Measurements from ENCODE around the gene ATP5F1E.

Gene ATP5F1E

DNA sequence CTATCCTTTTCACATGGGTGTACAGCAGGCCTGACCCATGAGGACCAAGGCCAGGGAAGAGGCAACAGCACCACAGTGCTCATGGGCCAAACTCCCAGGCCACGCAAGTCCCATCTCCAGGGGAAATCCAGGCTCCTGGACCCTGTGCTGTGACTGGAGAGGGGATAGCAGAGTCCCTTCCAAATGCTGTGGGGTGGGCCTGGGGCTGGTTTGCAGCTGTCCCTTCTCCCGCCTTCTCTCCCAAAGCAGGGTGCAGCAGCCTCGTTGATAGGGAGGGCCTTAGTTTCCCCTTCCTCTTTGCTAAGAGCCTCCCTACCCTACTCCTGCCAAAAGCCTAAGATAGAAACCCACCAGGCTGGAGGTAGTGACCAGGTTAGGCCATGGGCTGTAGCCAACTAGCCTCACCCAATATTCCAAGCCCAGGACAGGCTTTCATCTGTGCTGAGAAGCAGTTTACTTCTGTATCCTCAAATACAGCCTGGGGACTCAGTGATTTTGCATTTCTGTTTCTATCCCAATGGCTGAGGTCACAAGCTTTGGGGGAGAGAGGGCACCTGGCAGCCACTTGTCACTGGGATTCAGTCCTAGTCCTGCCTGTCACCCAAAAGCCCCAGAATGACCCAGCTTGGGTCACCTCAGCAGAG, 26.5 kb downstream of the ATP5F1E start:
- no peak for DNase-seq (ENCODE audit: low read depth)

DNA sequence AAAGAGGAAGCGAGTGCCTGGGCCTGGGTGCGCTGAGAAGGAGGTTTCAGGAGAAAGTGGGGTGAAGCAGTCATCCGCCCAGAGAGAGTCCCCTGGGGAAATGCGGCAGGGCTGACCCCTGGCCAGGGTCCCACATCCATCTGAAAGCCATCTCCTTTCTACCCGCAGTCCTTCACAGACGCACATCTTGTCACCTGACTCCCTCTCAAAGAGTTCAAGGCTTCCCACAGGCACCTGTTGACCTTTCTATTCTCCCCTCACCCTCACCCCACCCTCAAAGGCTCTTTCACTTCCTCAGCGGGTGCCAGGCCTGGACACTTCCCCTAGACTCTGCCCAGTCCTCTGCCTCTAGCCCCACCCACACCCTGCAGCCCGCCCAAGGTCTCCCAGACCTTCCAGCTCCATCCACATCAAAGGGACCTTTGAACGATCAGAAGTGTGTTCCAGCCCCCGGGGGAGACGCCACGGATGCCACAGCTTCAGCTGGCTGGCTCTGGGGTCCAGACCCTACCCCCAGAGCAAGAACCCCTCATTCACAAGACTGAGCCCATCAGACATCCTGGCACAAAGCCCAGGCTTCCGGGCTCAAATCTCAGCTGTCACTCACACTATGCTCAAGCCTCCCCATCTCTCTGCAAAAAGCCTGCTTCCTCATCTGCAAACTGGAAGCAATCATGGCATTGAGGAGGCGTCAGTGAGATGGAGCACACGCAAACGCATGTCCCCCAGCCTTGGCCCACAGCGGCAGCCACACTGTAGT, 27.2 kb downstream of the ATP5F1E start:
- no peak for DNase-seq (ENCODE audit: low read depth)

DNA sequence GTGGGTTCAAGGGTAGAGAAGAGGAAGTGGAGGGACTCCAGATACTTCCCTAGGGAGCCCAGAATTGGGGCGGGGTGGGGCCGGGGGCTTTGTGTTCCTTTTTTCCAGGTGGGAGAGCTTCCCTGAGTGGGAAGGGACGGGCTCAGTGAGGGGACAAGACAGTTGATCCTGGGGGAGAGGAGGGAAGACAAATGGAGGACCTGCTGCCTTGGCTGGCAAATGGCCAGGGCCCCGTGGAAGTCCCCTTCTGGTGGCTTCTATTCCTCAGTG, 27.7 kb downstream of the ATP5F1E start:
- DNase-seq (ENCODE audit: low read depth): no peak

DNA sequence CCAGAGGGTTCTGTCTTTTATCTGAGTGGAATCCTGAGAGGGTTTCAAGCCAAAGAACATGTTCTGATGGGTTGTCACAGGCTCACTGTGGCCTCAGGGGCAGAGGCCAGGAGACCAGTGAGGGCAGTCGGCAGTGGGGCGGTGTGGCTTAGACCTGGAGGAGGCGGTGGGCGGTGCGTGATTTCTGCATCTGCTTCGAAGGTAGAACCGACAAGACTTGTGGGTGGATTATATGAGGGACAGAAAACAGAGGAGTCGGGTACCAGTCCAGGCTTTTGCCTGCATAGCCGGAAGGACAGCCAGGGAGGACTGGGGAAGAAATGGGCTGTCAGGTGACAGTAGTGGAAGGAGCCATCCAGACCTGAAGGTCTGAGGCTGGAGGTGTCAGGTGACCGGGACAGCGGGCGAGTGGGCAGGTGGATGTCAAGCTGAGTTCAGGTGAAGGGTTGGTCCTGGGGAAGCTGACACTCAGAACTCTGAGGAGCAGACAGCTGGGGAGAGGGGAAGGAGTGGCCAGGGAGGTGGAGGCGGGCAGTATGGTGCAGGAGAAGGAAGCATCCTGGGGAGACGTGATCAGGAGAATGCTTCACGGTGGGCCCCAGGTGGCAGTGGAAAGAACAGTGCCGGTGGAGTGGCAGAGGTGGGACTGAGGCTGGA, 28.2 kb downstream of the ATP5F1E start:
- no peak for DNase-seq (ENCODE audit: low read depth)

DNA sequence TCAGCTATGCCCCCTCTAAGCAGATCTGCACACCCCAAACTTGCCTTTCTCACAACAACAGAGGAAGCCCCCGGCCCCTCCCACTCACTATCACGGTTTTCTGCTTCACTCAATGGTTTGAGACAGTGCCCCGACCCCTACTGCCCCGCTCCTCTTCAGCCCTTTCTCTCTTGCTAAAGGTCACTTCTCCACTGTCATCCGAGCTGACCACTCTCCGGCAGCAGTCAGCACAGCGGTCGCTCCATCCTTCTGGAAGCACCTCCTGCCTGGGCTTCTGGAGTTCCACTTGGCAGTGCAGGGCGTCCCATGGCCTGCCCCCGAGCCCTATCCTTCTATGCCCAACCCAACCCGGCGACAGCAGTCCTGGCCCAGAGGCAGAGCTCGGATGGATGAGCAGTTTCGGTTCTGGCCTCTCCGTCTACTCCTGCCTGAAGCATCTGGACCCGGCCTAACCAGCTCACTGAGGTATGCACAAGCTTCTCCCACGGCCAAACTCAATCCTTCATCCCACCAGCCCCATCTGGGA, 29.2 kb downstream of the ATP5F1E start:
- no peak for DNase-seq (ENCODE audit: low read depth)

DNA sequence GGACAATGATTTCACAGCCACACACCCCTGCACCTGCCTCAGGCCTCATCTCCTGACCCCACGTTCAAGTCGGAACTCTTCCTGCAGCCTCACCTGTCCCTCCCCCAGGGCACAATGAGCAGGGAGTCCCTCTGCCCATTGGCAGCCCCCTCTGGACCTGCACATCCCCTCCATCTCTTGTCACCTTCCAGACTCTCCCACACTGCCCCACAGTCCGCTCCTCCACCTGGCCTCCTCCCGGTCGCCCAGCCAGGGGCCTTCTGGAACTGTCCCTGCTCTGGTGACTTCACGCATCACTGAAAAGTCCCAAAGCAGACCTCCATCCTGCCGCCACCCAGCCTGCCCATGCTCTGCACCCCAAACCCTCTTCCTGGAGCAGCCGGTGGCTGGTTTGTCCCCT, 29.7 kb downstream of the ATP5F1E start:
- no peak for DNase-seq (ENCODE audit: low read depth)

DNA sequence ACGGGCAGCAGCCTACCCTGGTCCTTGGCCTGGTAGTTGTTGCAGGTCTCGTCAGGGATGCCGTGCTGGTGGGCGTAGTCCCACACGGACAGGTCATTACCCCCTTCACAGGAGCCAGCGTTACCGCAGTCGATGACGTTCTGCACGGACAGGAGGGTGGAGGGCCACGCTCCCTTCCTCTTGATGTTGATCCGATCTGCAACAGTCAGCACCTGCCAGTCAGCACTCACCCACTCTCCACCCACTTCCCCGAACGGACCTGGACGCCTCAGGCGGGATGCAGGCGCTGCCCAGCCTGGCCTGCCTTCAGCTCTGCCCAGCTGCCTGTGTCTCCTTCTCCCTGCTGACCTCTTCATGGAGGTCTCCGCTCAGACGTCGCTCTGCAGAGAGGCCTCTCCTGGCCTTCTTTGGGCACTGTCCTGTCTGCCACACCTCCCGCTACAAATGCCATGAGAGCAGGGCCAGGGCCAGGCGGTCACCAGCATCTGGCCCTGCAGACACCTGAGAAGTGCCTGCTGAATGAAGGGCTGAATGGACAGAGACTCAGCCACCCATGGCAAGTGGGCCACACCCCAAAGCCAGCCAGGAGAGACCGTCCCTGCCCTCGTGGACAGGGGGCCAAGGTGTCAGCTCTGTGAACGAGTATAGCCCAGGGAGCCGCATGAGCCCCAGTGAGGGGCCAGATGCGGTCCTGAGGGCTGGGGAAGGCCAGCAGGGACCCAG, 30.5 kb downstream of the ATP5F1E start:
- no peak for DNase-seq (ENCODE audit: low read depth)

DNA sequence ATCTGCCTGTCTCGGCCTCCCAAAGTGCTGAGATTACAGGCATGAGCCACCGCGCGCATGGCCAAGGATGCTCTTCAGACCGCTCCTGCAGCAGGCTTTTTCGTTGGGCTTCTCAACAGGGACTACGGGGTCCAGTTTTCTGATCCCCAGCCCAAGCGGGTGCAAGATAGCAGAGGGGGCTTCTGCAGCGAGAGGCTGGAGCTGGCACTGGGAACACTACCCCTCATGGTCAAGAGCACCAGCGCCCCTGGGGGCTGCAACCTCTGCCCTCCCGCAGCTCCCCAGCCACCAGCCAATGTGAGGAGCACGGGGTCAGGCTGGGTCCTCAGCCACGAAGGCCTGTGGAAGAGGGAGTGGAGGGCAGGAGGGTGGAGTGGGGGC, 31.1 kb downstream of the ATP5F1E start:
- no peak for DNase-seq (ENCODE audit: low read depth)

DNA sequence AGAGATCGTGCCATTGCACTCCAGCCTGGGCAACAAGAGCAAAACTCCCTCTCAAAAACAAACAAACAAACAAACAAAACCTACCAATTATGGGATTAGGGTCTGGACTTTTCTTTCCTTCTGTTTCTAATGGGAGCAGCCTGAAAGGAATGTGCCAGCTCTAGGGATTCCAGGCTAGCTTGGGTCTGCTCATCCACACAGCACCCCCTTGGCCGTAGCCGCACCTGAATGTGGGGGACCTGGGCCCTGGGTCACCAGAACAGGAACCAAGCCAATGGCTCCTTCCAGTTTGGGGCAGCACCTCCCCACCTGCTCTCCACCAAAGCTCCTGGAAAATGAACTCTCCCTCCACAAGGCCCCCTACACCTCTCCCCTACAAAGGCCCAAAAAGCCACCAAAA, 31.8 kb downstream of the ATP5F1E start:
- DNase-seq (ENCODE audit: low read depth): no peak

DNA sequence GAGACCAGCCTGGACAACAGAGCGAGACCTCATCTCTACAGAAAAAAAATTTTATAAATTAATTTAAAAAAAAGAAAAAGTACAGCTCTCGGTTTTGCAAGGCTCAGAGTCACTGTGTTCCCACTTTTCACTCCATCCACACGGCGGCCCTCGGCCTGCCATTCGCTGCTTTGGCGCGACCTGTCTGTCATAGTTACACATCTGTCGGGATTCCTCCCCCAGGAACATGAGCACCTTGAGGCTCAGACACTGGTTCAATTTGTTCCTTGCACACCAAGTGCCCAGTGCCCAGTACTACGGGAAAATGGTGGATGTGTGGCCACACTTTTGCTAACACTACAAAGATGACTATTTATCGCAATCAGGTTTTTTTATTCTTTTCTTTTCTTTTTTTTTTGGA, 33.5 kb downstream of the ATP5F1E start:
- no peak for DNase-seq (ENCODE audit: low read depth)

DNA sequence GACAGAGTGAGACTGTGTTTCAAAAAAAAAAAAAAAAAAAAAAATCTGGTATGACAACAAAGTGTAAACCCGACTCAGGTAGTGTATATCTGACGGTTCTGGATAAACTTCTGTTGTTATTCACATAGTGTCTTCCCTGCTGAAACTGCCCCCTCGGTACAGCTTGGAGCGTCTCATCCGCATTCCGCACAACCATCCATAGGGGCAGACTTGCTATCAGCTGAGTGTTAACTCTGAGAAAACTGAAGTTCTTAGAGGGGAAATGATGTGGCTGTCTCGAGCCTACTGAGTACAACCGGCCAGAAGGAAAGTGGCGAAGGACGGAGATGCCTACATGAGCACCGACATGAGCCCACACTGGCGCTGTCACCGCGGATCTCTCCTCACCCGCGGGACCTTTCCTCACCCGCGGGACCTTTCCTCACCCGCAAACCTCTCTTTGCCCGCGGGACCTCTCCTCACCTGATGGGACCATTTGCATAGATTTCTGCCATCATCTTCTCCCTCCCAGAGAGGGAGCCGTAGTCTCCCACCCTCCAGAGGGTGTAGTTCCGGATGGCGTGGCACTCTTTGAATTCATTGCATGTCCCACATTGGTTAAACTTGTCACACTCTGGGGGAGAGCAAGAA, 34.9 kb downstream of the ATP5F1E start:
- no peak for DNase-seq (ENCODE audit: low read depth)

DNA sequence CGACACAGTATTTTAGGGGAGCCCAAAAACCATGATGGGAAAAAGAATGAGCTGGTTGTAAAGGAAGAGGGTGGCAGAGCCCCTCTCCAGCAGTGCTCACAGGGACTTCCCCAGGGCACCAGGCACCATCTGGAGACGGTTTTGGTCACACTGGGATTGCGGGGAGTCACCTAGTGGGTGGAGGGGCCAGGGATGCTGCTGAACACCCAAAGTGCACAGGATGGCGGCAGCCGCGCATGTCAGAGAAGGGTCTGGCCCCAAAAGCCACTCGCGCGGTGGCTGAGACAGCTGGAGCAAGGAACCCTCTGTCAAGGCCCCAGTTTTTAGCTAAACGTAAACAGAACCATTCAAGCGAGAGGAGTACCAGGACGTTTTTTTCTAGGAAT, 35.9 kb downstream of the ATP5F1E start:
- no peak for DNase-seq (ENCODE audit: low read depth)

DNA sequence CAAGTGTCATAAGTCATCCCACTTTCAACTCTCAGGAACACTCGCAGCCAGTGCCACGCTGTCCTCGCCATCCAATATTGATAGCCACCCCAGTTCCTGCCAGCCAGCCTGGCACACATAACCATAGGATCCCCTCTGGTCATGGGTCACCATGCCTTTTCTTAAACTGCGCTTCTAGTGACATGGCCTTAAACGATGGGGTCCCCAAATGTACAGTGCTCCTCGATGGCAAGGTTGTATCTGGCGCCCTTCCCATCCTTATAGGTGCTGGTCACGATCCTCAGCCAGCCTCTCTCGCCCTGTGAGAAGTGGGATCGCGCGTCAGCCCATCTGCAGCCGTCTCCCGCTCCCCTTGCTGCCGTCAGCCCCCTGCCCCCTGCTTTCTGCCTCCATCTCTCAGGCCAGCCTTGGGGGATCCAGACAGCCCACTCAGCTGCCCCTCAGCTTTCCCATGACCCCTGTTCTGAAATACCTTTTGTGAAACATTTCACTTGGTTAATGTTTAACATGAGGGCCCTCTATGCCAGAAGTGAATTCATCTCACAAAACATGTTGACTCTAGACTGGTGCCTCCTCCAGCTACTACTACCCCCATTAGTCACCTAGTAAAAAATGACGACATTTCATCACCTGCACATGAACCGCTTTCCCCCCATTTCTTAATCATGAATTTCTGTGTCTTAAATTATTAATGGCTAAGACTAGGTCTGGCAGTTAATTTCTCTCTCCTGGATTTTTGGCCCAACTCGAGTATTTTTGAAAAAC, 36.5 kb downstream of the ATP5F1E start:
- DNase-seq (ENCODE audit: low read depth): no peak

DNA sequence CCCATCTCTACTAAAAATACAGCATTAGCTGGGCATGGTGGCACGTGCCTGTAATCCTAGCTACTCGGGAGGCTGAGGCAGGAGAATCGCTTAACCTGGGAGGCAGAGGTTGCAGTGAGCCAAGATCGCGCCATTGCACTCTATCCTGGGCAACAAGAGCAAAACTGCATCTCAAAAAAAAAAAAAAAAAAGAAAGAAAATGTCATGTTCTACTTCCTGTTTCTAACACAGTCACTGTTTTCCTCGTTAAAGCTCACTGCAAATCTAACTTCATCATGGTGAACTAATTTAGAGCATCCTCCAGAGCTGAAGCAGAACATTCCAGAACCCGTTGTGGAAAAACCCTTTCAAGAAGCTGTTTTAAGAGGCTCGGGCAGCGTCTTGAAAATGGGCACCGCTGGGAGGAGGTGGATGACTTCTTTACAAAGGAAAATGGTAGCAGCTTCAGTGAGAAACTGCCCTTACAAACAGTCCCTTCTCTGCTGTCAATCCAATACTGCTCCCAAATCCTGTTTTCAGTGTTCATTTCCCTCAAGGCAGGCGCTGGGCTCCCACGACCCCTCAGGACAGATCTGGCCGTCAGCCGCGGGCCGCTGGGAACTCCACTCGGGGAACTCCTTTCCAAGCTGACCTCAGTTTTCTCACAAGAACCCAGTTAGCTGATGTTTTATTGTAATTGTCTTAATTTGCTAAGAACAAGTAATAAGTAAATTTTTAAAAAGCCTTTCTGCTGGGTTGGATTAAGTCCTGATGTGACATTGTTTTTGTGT, 37.6 kb downstream of the ATP5F1E start:
- DNase-seq (ENCODE audit: low read depth): no peak

DNA sequence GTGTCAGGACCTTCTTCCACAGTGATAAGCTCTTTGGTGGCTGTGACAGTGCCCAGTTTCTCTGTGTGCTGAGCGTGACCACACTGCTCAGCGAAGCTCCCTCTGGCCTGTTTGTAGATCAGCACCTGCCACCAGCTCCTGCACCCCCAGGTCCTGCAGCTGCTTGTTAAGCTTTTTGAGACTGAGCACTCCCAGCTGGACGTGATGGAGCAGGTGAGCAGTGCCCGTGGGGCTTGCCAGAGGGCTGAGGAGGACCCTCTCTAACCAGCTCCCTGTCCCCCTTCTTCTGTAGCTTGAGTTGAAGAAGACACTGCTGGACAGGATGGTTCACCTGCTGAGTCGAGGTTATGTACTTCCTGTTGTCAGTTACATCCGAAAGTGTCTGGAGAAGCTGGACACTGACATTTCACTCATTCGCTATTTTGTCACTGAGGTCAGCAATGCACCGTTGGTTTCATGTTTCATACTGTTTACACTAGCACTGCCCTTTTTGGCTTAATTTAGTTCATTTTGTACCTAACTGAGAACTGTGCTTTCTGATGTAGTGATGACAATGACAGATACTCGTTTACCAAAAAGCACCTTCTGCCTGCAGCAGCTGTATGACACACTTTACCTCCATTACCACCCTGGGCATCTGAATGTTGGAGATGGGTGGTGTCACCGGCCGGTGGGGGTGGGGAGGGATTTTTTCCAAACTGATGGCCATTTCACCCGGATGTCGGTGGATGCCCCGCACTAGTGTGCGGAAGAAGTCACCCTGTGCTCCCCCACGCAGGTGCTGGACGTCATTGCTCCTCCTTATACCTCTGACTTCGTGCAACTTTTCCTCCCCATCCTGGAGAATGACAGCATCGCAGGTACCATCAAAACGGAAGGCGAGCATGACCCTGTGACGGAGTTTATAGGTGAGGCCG, 38.5 kb downstream of the ATP5F1E start:
- no peak for DNase-seq (ENCODE audit: low read depth)

DNA sequence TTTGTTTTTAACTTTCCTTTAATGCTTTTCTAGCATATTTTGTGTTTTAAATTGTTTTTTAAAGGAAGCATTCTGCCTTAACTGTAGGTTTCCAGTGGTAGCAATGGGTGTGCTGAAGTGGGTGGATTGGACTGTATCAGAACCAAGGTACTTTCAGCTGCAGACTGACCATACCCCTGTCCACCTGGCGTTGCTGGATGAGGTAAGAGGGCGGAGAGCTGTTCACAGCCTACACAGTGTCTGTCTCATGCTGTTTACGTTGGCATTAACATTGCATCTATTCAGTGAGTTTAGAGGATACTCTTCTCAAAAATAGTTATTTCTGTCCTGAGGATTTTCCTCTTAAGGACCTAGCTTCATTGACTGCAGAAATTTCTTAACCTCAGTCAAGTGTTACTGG, 39.2 kb downstream of the ATP5F1E start:
- no peak for DNase-seq (ENCODE audit: low read depth)

DNA sequence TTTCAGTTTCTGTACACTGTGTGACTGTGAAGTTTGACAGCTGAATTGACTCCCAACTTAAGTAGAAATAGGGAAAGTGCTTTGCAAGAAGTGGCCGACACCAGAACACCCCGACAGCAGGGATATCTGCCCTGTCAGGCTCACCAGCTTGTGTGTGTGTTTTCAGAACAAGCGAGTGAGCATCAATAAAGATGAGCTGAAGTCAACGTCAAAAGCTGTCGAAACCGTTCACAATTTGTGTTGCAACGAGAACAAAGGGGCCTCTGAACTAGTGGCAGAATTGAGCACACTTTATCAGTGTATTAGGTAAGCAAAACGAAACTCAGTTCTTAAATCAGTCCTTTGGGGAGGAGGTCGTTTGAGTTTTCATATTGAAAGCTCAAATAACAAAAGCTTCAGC, 40.4 kb downstream of the ATP5F1E start:
- DNase-seq (ENCODE audit: low read depth): no peak

DNA sequence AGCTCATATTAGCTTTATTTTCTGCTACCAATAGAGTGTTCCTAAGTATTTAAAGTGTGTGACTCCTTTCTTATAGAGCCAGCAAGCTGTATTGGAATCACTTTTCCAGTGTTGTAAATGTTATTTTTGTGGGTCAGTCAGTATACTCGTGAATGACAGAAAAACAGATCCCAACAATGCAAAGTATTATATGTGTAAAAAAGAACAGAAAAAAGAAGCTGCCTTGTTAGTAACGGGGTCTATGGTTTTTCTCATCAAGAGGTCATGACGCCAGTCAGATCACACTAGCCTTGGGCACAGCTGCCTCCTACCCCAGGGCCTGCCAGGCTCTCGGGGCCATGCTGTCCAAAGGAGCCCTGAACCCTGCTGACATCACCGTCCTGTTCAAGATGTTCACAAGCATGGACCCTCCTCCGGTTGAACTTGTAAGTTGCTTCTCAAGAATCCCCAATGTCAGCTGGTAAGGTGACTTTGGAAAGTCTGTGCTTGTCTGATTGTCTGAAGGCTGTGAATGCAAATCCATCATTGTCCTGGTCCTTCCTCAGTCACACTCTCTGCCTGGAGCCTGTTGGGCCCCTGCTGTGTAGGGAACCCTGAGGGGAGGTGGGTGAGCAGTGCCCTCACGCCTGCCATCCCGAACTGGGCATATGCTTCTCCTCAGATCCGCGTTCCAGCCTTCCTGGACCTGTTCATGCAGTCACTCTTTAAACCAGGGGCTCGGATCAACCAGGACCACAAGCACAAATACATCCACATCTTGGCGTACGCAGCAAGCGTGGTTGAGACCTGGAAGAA, 41.3 kb downstream of the ATP5F1E start:
- no peak for DNase-seq (ENCODE audit: low read depth)

DNA sequence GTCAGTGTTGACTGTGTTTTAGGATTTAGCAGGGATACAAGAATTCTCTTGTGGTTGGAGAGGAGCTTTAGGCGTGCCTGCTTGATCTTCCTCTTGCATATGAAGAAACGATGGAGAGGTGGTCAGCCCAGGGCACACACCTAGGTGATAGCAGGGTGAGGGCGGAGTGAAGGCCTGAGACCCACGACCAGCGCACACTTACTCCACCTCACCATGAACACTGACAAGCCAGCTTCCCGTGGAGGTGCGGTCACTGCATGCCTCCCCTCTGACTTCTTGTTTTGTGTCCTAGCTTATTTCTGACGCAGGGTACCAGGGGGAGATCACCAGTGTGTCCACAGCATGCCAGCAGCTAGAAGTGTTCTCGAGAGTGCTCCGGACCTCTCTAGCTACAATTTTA, 42.9 kb downstream of the ATP5F1E start:
- no peak for DNase-seq (ENCODE audit: low read depth)

All from fibroblast of the conjunctiva (primary cell).